Tibial artery (tissue), 4 donors: ENCODE data around the gene ACE.

ENCODE experiments used
- DNase-seq, 2 donors: peaks; one replicate each; pipeline ENCODE4 v3.0.0-alpha.2; 2019
- H3K27ac ChIP-seq, 2 donors: fragments of 200-600 bp; sonication (generic) in 1 of 2; 1 replicate in 1 of 2; 2 replicates in 1 of 2; pipeline ENCODE4 v1.5.1; 2018 to 2019; ENCODE audit warnings: mild to moderate bottlenecking in 1 of 2
- H3K27me3 ChIP-seq, 2 donors: fragments of 200-600 bp; sonication (generic) in 1 of 2; one replicate each; pipeline versions ENCODE4 v1.5.1 to v1.6.0; 2016 to 2019
- H3K36me3 ChIP-seq, 3 donors: fragments of 200-600 bp; sonication (generic) in 2 of 3; one replicate each; pipeline ENCODE4 v1.5.1; 2016 to 2019; ENCODE audit warnings: mild to moderate bottlenecking in 2 of 3
- H3K4me1 ChIP-seq, 4 donors: fragments of 200-600 bp; sonication (generic) in 2 of 4; 1 replicate in 3 of 4; 2 replicates in 1 of 4; pipeline ENCODE4 v1.5.1; 2016 to 2019
- H3K4me3 ChIP-seq, 2 donors: fragments of 200-600 bp; sonication (generic) in 1 of 2; 1 replicate in 1 of 2; 2 replicates in 1 of 2; pipeline ENCODE4 v1.5.1; 2018 to 2019; ENCODE audit warnings: mild to moderate bottlenecking in 2 of 2
- H3K9me3 ChIP-seq, 3 donors: fragments of 200-600 bp; sonication (generic) in 1 of 3; one replicate each; pipeline ENCODE4 v1.5.1; 2016 to 2019
- CTCF ChIP-seq, 2 experiments: fragments of 200-600 bp in 1 of 2; fragments of 450-650 bp in 1 of 2; IDR thresholded peaks; one replicate each; pipeline ENCODE4 v1.5.1; 2017 to 2019; ENCODE audit warnings: antibody characterized with exemption in 2 of 2, mild to moderate bottlenecking in 1 of 2, moderate library complexity in 1 of 2
- intact Hi-C: fragments of 100-400 bp; cut with DNase I; formaldehyde crosslinking; loops from one replicate; pipeline ENCODE4 v1.15.0; 2023; ENCODE audit warnings: low total_unique reads

The ACE gene

DNA sequence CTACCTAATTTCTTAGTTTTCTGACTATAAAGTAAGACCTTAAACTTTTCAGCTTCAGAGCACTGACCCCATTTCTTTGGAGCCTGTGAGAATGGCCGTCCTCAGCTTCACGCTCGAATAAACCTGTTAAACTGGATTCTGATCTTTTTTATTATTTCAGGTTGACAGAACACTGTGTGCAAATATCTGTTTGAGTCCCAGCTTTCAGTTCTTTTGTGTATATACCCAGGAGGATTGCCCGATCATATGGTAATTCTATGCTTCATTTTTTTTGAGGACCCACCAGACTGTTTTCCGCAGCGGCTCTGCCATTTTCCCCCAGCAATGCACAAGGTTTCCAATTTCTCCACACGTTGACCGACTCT lies 26.5 kb downstream of the ACE start:
- DNase-seq = no peak
- TF ChIP-seq CTCF (IDR thresholded peaks at IDR 0.05) = no peak
- Histone ChIP-seq H3K27me3 (peaks cover 0 to 41% of the 10 kb centered on the region in 2 donors), H3K27ac (no peak overlapping the region), H3K36me3 (no peaks in the 10 kb centered on the region), H3K9me3 (no peaks in the 10 kb centered on the region), H3K4me3 (no peak overlapping the region), H3K4me1 (no peaks in the 10 kb centered on the region)
- intact Hi-C loops = no loop called here

GRCh38 chr17:63504261-63504660 lies 27.4 kb downstream of the ACE start:
- H3K27ac ChIP-seq = no peak overlapping the region
- peaks cover 0 to 48% of the 10 kb centered on the region in 2 donors for H3K27me3 ChIP-seq
- H3K4me1 ChIP-seq = no peaks in the 10 kb centered on the region
- TF ChIP-seq CTCF (IDR thresholded peaks at IDR 0.05) = no peak
- H3K36me3 ChIP-seq = no peaks in the 10 kb centered on the region
- no peaks in the 10 kb centered on the region for H3K9me3 ChIP-seq
- no peak for DNase-seq
- H3K4me3 ChIP-seq = no peak overlapping the region
- intact Hi-C loops = no loop called here

DNA sequence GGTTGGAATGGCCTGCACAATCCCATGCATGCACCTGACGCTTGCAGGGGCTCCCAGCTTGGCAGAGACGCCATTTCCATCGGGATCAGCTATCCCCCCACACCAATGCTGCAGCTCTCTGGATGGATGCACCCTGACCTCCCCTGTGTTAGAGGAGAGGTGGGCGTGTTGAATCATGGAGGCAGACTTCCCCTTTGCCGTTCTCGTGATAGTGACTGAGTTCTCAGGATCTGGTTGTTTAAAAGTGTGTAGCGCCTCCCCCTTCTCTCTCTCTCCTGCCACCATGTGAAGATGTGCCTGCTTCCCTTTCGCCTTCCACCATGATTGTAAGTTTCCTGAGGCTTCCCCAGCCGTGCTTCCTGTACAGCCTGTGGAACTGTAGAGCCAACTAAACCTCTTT lies 28.5 kb downstream of the ACE start:
- intact Hi-C loops = no loop called here
- TF ChIP-seq CTCF (IDR thresholded peaks at IDR 0.05) = no peak
- peaks cover 0 to 40% of the 10 kb centered on the region in 2 donors for H3K27me3 ChIP-seq
- no peak for DNase-seq
- no peaks in the 10 kb centered on the region for H3K9me3 ChIP-seq
- no peaks in the 10 kb centered on the region for H3K4me1 ChIP-seq
- no peak overlapping the region for H3K4me3 ChIP-seq
- no peaks in the 10 kb centered on the region for H3K36me3 ChIP-seq
- H3K27ac ChIP-seq = no peak overlapping the region

GRCh38 chr17:63506627-63507026 lies 29.8 kb downstream of the ACE start:
- no peak overlapping the region for H3K4me3 ChIP-seq
- H3K27me3 ChIP-seq = peaks cover 0 to 31% of the 10 kb centered on the region in 2 donors
- H3K27ac ChIP-seq = no peak overlapping the region
- no peak for TF ChIP-seq CTCF (IDR thresholded peaks at IDR 0.05)
- no peaks in the 10 kb centered on the region for H3K4me1 ChIP-seq
- intact Hi-C loops = no loop called here
- H3K36me3 ChIP-seq = no peaks in the 10 kb centered on the region
- H3K9me3 ChIP-seq = no peaks in the 10 kb centered on the region
- no peak for DNase-seq

GRCh38 chr17:63511331-63511730 lies 34.5 kb downstream of the ACE start:
- Histone ChIP-seq H3K36me3 (no peaks in the 10 kb centered on the region), H3K27ac (no peak overlapping the region), H3K9me3 (no peaks in the 10 kb centered on the region), H3K27me3 (peaks cover 0 to 29% of the 10 kb centered on the region in 2 donors), H3K4me3 (no peak overlapping the region), H3K4me1 (no peaks in the 10 kb centered on the region)
- intact Hi-C loops = no loop called here
- DNase-seq = no peak
- TF ChIP-seq CTCF (IDR thresholded peaks at IDR 0.05) = no peak

- Histone ChIP-seq H3K4me1 (no peaks in the 10 kb centered on the region), H3K27ac (no peak overlapping the region), H3K9me3 (no peaks in the 10 kb centered on the region), H3K27me3 (peaks cover 0 to 20% of the 10 kb centered on the region in 2 donors), H3K4me3 (no peak overlapping the region), H3K36me3 (no peaks in the 10 kb centered on the region)
- no peak for TF ChIP-seq CTCF (IDR thresholded peaks at IDR 0.05)
- intact Hi-C loops = no loop called here
- no peak for DNase-seq
Measured at GRCh38 chr17:63512388-63512787, 35.5 kb downstream of the ACE start.
